Sciatic nerve (tissue), 2 donors: ENCODE data around the gene ETV6. TPM values are rescaled to one million over a fixed set of nuclear protein-coding genes. Genes with fewer than 3 reads are reported as not detected.

Experiments used
- ATAC-seq: fragments of 200-7000 bp; cut with Tn5 transposase; one replicate; pipeline ENCODE4 v1.9.1; 2020; ENCODE audit warnings: mild to moderate bottlenecking, moderate library complexity
- DNase-seq: peaks from one replicate; pipeline ENCODE4 v3.0.0-alpha.2; 2020; ENCODE audit warnings: low spot score
- intact Hi-C: fragments of 100-400 bp; cut with DNase I; formaldehyde crosslinking; loops from one replicate; pipeline ENCODE4 v1.14.2; 2022
- total RNA-seq: library from RNA; stranded (reverse); fragmentation: NEBNext Ultra II Directional; extraction: Animal tissue kit (Norgen Biotek cat#: 25700); gene quantifications from one replicate; pipeline ENCODE4 v1.2.1, GENCODE V29; 2021
- donor health status: DM: no; HTN: no; CAD: no.
- donor health status: DM: no; HTN: no; CAD: no.

The ETV6 gene
- total RNA-seq, 1 donor from 2014 or later, result 38.8 TPM

GRCh38 chr12:11853126-11853525, 203.7 kb downstream of the ETV6 start:
- intact Hi-C loops, result no loop called here
- ATAC-seq, result no peak
- no peak for DNase-seq

- no peak for DNase-seq
- intact Hi-C loops, result no loop called here
- ATAC-seq, result no peak
Observed at GRCh38 chr12:11854011-11854499, 204.6 kb downstream of the ETV6 start.

GRCh38 chr12:11855983-11856374, 206.5 kb downstream of the ETV6 start:
- intact Hi-C loops, result no loop called here
- DNase-seq (no peak), ATAC-seq (peak; percentile 39)

- ATAC-seq, result peak; percentile 42
- intact Hi-C loops, result no loop called here
- DNase-seq, result no peak
Observed at GRCh38 chr12:11856971-11857370, 207.5 kb downstream of the ETV6 start.

GRCh38 chr12:11859705-11860425, 210.4 kb downstream of the ETV6 start:
- intact Hi-C loops, result no loop called here
- ATAC-seq, result no peak

GRCh38 chr12:11861155-11861863, 211.8 kb downstream of the ETV6 start:
- no peak for ATAC-seq
- no peak for DNase-seq
- intact Hi-C loops, result no loop called here

More at GRCh38 chr12:11859705-11860425, 210.4 kb downstream of the ETV6 start:
- no peak for DNase-seq

GRCh38 chr12:11861864-11862600, 212.6 kb downstream of the ETV6 start:
- intact Hi-C loops, result no loop called here
- no peak for DNase-seq
- ATAC-seq, result no peak

GRCh38 chr12:11862798-11863197, 213.3 kb downstream of the ETV6 start:
- intact Hi-C loops, result no loop called here
- ATAC-seq (peak; percentile 88), DNase-seq (no peak)

- intact Hi-C loops, result no loop called here
- peak; percentile 81 for ATAC-seq
- no peak for DNase-seq
Observed at GRCh38 chr12:11863478-11863906, 214.0 kb downstream of the ETV6 start.

- intact Hi-C loops, result no loop called here
- ATAC-seq (peak; percentile 58), DNase-seq (no peak)
Observed at GRCh38 chr12:11863988-11864387, 214.5 kb downstream of the ETV6 start.

- DNase-seq (no peak), ATAC-seq (no peak)
- intact Hi-C loops, result no loop called here
Observed at GRCh38 chr12:11865824-11866223, 216.3 kb downstream of the ETV6 start.

GRCh38 chr12:11868027-11868426, 218.6 kb downstream of the ETV6 start:
- ATAC-seq (no peak), DNase-seq (no peak)
- intact Hi-C loops, result no loop called here

- intact Hi-C loops, result no loop called here
- DNase-seq, result no peak
- ATAC-seq, result no peak
Observed at GRCh38 chr12:11869406-11869805, 219.9 kb downstream of the ETV6 start.

GRCh38 chr12:11870041-11870451, 220.6 kb downstream of the ETV6 start:
- no peak for ATAC-seq
- intact Hi-C loops, result no loop called here
- DNase-seq, result no peak

- intact Hi-C loops, result no loop called here
- no peak for ATAC-seq
- no peak for DNase-seq
Observed at GRCh38 chr12:11872055-11872454, 222.6 kb downstream of the ETV6 start.

GRCh38 chr12:11875414-11875935, 226.0 kb downstream of the ETV6 start:
- DNase-seq, result no peak
- no peak for ATAC-seq
- intact Hi-C loops, result no loop called here

- ATAC-seq (no peak), DNase-seq (no peak)
- intact Hi-C loops, result no loop called here
Observed at GRCh38 chr12:11876307-11876706, 226.8 kb downstream of the ETV6 start.

- DNase-seq, result no peak
- ATAC-seq, result peak; percentile 28
- intact Hi-C loops, result no loop called here
Observed at GRCh38 chr12:11877102-11877826, 227.8 kb downstream of the ETV6 start.
